ENCODE data around the gene GP1BB. TPM values are rescaled to one million over a fixed set of nuclear protein-coding genes. Genes with fewer than 3 reads are reported as not detected.

GP1BB gene
- polyA plus RNA-seq, 1 of the 3 experiments (the other 2 are of a cell fraction): 1.5 TPM

GRCh38 chr22:19717181-19717580 lies 6.2 kb upstream of the GP1BB start (continued):
- TF ChIP-seq REST (IDR thresholded peaks at IDR 0.05; ENCODE audit: low read depth, low read length) (no peak), IRF3 (IDR thresholded peaks at IDR 0.05; ENCODE audit: low read depth, low read length) (no peak), YY1 (IDR thresholded peaks at IDR 0.05; ENCODE audit: low read depth) (no peak), NRF1 (IDR thresholded peaks at IDR 0.05; ENCODE audit: low read depth, low read length) (no peak), RCOR1 (IDR thresholded peaks at IDR 0.05; ENCODE audit: low read length) (no peak), FOXJ3 (CRISPR knock-in tag; IDR thresholded peaks at IDR 0.05) (no peak), POLR2AphosphoS5 (IDR thresholded peaks at IDR 0.05; ENCODE audit: low read depth, low read length) (no peak), SMC3 (IDR thresholded peaks at IDR 0.05; ENCODE audit: low read depth, low read length) (no peak)

GRCh38 chr22:19717691-19718455 lies 5.5 kb upstream of the GP1BB start:
- Histone ChIP-seq H3K36me3 (replicated peaks in 1 of 2; ENCODE audit: control insufficient read depth in 1 of 2, insufficient read depth in 2 of 2, low read length in 1 of 2) (peaks cover 0 to 5% of the 10 kb centered on the region in 2 experiments), H3K9me3 (no peaks in the 10 kb centered on the region), H3F3A (replicated peaks; ENCODE audit: insufficient read depth) (no peaks in the 10 kb centered on the region), H3K4me3 (ENCODE audit: low read depth in 2 of 2, low read length in 1 of 2) (peak overlapping the region; percentile 62 to 67), H2AFZ (ENCODE audit: low read depth) (peak overlapping the region; percentile 76; the same call in 1 of the 2 replicates), H3K79me2 (ENCODE audit: insufficient read depth) (no peaks in the 10 kb centered on the region), H3K4me2 (peak overlapping the region; percentile 81), H3K27me3 (ENCODE audit: insufficient read depth) (no peaks in the 10 kb centered on the region), H4K20me1 (ENCODE audit: insufficient read depth) (no peaks in the 10 kb centered on the region), H3K4me1 (ENCODE audit: control insufficient read depth in 1 of 2, insufficient read depth in 2 of 2, low read depth in 1 of 2, low read length in 1 of 2) (peaks cover 0 to 42% of the 10 kb centered on the region in 2 experiments; a peak in 1 of 4 replicates), H3K9ac (peak overlapping the region; percentile 43; the same call in 1 of the 2 replicates), H3K27ac (ENCODE audit: low read depth in 2 of 2, low read length in 1 of 2) (peak overlapping the region in 1 of 2 experiments; percentile 56; a peak in 1 of 4 replicates), H3K9me2 (no peaks in the 10 kb centered on the region)
- 76% methylated on average over 20 of the region's 96 CpGs for WGBS (ENCODE audit: low lambda C conversion rate)
- DNase-seq: peak; percentile 97
- ChIA-PET CTCF (interaction anchor here (0.6 to 3.9 kb wide), 24 partner anchors 12 to 216 kb away, joined by 3 to 30 read pairs (median 4); no protein-coding TSS in a partner anchor), POLR2A (interaction anchor here (1.0 to 1.1 kb wide), 2 partner anchors 21 to 54 kb away, joined by 3 read pairs; no protein-coding TSS in a partner anchor)
- TF ChIP-seq FOXJ3 (CRISPR knock-in tag; IDR thresholded peaks at IDR 0.05): no peak
- TF ChIP-seq EP300 (IDR thresholded peaks at IDR 0.05; ENCODE audit: borderline replicate concordance in 1 of 2, low read depth in 1 of 2, low read length in 1 of 2): no peak
- TF ChIP-seq RFX5 (IDR thresholded peaks at IDR 0.05; ENCODE audit: low read length): no peak
- TF ChIP-seq RXRA (IDR thresholded peaks at IDR 0.05; ENCODE audit: borderline replicate concordance, low read depth): no peak
- peak; percentile 56; the same call in 1 of the 2 replicates for TF ChIP-seq MXI1 (IDR thresholded peaks at IDR 0.05; ENCODE audit: low read depth, low read length)
- TF ChIP-seq TAF1 (IDR thresholded peaks at IDR 0.05; ENCODE audit: borderline replicate concordance, low read depth, low read length): no peak
- TF ChIP-seq SMC3 (IDR thresholded peaks at IDR 0.05; ENCODE audit: low read depth, low read length): peak; percentile 69
- TF ChIP-seq REST (IDR thresholded peaks at IDR 0.05; ENCODE audit: low read depth, low read length): no peak
- no peak for TF ChIP-seq CHD2 (IDR thresholded peaks at IDR 0.05; ENCODE audit: low read length, partially characterized antibody)
- peak; percentile 26; the same call in 1 of the 2 replicates for TF ChIP-seq NRF1 (IDR thresholded peaks at IDR 0.05; ENCODE audit: low read depth, low read length)
- TF ChIP-seq FOSL2 (IDR thresholded peaks at IDR 0.05; ENCODE audit: borderline replicate concordance, low read depth): no peak
- no peak for TF ChIP-seq YY1 (IDR thresholded peaks at IDR 0.05; ENCODE audit: low read depth)
- TF ChIP-seq IRF3 (IDR thresholded peaks at IDR 0.05; ENCODE audit: low read depth, low read length): no peak
- TF ChIP-seq RCOR1 (IDR thresholded peaks at IDR 0.05; ENCODE audit: low read length): no peak
- no peak for TF ChIP-seq TEAD4 (IDR thresholded peaks at IDR 0.05; ENCODE audit: borderline replicate concordance, insufficient read depth)
- TF ChIP-seq MEF2A (IDR thresholded peaks at IDR 0.05; ENCODE audit: borderline replicate concordance, low read depth): no peak

Data from SK-N-SH (cell line).